ENCODE measurements around the gene TPRG1L.

Gene TPRG1L

GRCh38 chr1:3677484-3677883 is 52.7 kb downstream of the TPRG1L start:
- Histone ChIP-seq H3K4me3 (ENCODE audit: low read depth, low read length) (no peak overlapping the region), H3K9me3 (ENCODE audit: control insufficient read depth, insufficient read depth, low read depth, low read length) (no peaks in the 10 kb centered on the region), H3K36me3 (ENCODE audit: control insufficient read depth in 2 of 2, insufficient read depth in 1 of 2, low read length in 2 of 2) (no peaks in the 10 kb centered on the region), H3K27ac (ENCODE audit: extremely low read depth, low read depth, low read length) (no peak overlapping the region), H3K4me1 (ENCODE audit: control insufficient read depth, insufficient read depth, low read length) (no peaks in the 10 kb centered on the region)
- POLR2A ChIA-PET: interaction anchor here (0.6 kb wide), 1 partner anchor 206 kb away, joined by 3 read pairs; no protein-coding TSS in a partner anchor
- CTCF ChIA-PET: interaction anchor here (0.8 kb wide), 1 partner anchor 33 kb away, joined by 3 read pairs; no protein-coding TSS in a partner anchor
- peak; percentile 25; the same call in 1 of the 2 replicates for TF ChIP-seq ZNF121 (tag by site-specific recombination; IDR thresholded peaks at IDR 0.05)
- TF ChIP-seq ZNF600 (tag by site-specific recombination; IDR thresholded peaks at IDR 0.05): 0 out of 2 replicates have a peak, but pooled peaks have one; percentile 29
- TF ChIP-seq ZNF791 (tag by site-specific recombination; IDR thresholded peaks at IDR 0.05): no peak

- CTCF ChIA-PET: interaction anchor here (0.8 kb wide), 1 partner anchor 32 kb away, joined by 3 read pairs; no protein-coding TSS in a partner anchor
- POLR2A ChIA-PET: no interaction called here
- Histone ChIP-seq H3K4me1 (ENCODE audit: control insufficient read depth, insufficient read depth, low read length) (no peaks in the 10 kb centered on the region), H3K27ac (ENCODE audit: extremely low read depth, low read depth, low read length) (no peak overlapping the region), H3K36me3 (ENCODE audit: control insufficient read depth in 2 of 2, insufficient read depth in 1 of 2, low read length in 2 of 2) (peaks cover 0 to 8% of the 10 kb centered on the region in 2 experiments; a peak in 1 of 3 replicates), H3K9me3 (ENCODE audit: control insufficient read depth, insufficient read depth, low read depth, low read length) (no peaks in the 10 kb centered on the region), H3K4me3 (ENCODE audit: low read depth, low read length) (no peak overlapping the region)
- TF ChIP-seq ZNF48 (tag by site-specific recombination; IDR thresholded peaks at IDR 0.05) (no peak), WT1 (tag by site-specific recombination; IDR thresholded peaks at IDR 0.05) (no peak), GLI2 (tag by site-specific recombination; IDR thresholded peaks at IDR 0.05; ENCODE audit: borderline replicate concordance, low read depth) (no peak), ZNF707 (tag by site-specific recombination; IDR thresholded peaks at IDR 0.05) (no peak), GLIS1 (tag by site-specific recombination; IDR thresholded peaks at IDR 0.05) (peak; percentile 39), ZIC2 (tag by site-specific recombination; IDR thresholded peaks at IDR 0.05) (peak; percentile 23; the same call in 1 of the 2 replicates), ZNF670 (tag by site-specific recombination; IDR thresholded peaks at IDR 0.05; ENCODE audit: low read depth) (no peak), ZNF18 (tag by site-specific recombination; IDR thresholded peaks at IDR 0.05) (no peak)
These were observed 53.7 kb downstream of the TPRG1L start for GRCh38 chr1:3678361-3679097.

GRCh38 chr1:3679098-3679555 is 54.3 kb downstream of the TPRG1L start:
- H3K27ac ChIP-seq (ENCODE audit: extremely low read depth, low read depth, low read length): no peak overlapping the region
- H3K4me1 ChIP-seq (ENCODE audit: control insufficient read depth, insufficient read depth, low read length): no peaks in the 10 kb centered on the region
- POLR2A ChIA-PET: no interaction called here
- TF ChIP-seq TCF7L2 (IDR thresholded peaks at IDR 0.05; ENCODE audit: borderline replicate concordance, low read depth, low read length): no peak
- peak; percentile 23; the same call in 1 of the 2 replicates for TF ChIP-seq ZNF175 (tag by site-specific recombination; IDR thresholded peaks at IDR 0.05)
- peak; percentile 2 for TF ChIP-seq ZBTB26 (tag by site-specific recombination; optimal IDR thresholded peaks at IDR 0.05)
- H3K36me3 ChIP-seq (ENCODE audit: control insufficient read depth in 2 of 2, insufficient read depth in 1 of 2, low read length in 2 of 2): peaks cover 0 to 11% of the 10 kb centered on the region in 2 experiments; a peak in 1 of 3 replicates
- no peak overlapping the region for H3K4me3 ChIP-seq (ENCODE audit: low read depth, low read length)
- CTCF ChIA-PET: no interaction called here
- H3K9me3 ChIP-seq (ENCODE audit: control insufficient read depth, insufficient read depth, low read depth, low read length): no peaks in the 10 kb centered on the region
